GM19372 (cell line): Measurements from ENCODE around the gene SETBP1.
A peak's percentile ranks its signal among the peaks of the same experiment; 100 is the strongest.

Experiments used
- ATAC-seq: cut with Tn5 transposase; IDR thresholded peaks from one replicate; pipeline ENCODE4 v1.9.1; 2021; ENCODE audit warnings: mild to moderate bottlenecking, low read depth, moderate library complexity; ENCODE audit not compliant: unreplicated experiment

The SETBP1 gene

DNA sequence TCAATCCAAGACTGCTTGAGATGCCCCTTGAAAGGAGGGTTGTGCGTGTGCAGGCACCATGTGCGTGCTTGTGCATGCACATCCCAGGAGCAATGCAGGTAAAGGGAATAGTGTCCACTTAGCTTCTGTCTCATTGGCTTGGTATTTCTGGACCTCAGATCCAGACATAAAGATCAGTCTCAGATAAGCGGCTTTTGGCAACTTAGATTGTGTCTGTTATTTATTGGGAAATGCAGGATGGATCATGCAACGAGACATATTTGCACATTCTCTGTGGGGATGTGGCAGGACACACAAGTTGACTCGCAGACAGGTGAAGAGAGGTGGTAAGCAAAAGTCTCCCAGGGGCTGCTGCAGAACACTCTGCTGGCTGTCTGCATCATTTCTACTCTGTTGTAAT is 67.9 kb downstream of the SETBP1 start:
- ATAC-seq, result no peak

DNA sequence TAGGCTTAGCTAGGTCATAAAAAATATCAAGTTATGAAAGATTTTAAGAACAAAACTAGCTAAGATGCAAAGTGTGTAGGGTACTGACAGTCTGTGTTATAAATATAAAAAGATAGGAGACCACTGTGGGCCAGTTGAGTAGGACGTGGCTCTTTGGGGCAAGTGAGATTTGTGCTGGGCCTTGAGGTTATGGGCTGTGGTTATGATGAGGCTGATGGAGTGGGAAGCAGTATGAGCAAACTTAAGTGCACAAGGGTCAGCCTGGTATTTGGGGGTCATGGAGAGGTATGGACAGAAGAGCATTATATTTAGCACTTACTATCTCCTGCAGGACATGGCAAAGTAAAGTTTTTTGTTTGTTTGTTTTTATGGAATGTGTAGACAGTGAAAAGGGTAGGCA is 70.1 kb downstream of the SETBP1 start:
- no peak for ATAC-seq

DNA sequence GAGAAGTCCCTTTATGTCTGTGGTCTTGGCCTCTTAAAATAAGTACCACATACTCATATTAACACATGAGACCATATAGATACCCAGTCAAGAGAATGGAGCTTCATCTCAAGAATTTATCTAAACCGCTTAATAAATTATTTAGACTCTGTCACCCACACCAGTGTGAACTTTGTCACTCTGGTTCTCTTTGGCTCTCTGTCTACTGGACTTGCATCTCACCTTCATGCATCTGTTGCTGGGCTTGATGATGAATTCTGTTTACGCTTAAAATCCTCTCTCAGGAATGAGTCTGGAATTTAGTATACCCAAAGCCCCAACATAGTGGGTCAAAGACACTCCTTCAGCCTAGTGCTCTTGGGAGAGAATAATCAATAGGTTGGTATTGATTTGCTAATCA is 73.9 kb downstream of the SETBP1 start:
- ATAC-seq, result no peak

DNA sequence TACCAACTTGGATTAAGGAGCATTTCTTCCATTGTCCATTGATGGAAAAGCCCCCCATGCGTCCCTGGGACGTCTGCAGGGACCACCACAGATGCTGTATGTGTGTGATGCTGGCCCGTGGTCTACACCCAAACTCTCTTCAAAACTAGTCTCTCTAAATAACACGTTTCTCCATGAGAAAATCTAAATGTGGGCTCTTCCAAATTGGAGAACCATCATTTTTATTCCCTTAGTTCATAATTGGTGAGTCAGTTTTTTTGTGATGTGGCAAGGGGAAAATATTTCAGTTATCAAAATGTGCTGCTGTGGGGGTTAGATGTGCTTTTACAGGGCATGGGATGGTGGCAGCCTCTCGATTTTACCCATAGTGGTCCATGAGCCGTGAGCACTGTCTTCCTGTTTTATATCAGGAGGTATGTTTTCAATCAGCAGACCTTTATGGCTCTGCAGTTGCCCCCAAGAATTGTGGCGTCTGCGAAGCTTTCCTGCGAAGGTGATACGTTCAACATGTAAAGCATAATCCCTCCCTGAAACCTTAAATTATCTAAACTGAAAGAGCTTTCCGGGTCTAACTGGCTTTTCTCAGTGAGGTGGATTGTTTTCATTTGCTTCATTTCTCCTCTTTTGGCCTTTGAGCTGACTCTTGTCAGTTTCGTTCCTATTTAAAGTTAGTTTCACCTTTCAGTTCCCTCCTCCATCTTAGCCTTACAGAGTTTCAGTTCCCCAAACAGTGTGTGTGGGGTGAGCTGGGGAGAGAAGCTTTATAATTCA is 78.4 kb downstream of the SETBP1 start:
- peak; percentile 93 for ATAC-seq

DNA sequence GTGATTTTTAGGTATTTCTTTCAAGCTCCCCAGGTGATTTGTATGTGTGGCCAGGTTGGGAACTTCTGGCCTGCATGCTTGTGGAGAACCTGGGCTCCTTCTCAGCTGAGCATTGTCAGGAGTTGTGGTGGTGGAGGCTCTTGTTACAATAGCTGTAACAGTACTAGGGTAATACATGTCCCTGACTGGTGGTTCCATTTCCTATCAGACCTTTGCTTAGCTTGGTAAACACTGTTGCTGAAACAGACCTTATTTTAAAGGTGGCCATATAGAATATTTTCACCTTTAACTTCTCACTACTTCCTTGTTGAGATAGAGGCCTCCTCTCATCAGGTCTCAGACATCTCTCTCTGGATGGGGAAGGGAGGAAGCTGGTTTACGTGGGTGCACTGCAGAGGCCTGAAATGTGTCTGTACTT is 79.2 kb downstream of the SETBP1 start:
- peak; percentile 43 for ATAC-seq

DNA sequence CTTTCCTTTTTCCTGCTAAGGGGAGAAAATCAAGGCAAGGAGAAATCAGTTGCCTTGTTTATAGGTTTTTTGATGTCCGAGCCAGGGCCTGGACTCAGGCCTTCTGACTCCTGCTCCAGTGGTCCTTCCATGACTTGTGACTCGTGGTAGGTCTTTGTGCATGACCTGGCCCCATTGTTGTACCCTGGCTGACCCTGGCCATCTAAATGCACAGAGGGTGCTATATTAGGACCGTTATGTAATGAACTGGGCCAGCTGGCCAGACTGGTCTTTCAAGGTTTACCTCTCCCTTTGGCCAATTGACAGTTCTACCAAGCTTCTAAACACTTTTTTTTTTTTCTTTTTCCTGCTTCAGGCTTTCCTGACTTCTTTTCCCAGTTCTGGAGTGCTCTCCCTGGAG is 81.1 kb downstream of the SETBP1 start:
- ATAC-seq, result no peak

DNA sequence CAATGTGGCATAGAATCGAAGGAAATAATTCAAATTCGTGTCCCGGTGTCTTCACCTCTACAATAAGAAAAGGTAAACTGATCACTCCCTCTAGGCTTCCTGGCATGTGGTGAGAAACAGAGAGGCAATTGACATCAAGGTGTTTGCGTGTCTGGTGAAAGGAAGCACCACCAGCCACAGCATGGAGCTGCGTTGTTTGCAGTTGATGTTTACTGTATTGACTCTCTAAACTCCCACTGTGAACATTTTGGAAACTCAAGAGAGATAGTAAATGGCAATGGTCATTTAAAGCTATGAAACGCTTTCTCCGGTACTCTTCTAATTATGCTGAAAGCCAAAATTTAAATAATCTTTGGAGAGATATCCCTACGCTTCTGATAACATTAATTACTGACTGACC is 82.6 kb downstream of the SETBP1 start:
- ATAC-seq, result no peak

DNA sequence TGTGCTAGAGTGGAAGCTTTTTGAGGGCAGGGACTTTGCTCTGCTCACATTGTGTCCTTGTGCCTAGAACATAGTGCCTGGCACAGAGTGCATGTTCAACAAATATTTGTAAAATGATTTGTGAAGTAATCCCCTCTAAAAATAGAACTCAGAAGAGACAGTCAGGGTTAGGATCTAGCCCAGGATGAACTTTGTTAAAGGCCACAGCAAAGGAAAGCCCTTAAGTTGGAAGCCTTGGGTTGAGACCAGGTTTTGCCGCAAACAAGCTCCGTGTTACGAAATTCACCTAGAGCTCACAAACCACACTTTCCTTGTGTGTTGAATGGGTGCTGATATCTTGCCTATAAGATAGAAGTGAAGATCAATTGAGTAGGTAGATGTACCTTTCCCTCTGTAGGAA is 84.2 kb downstream of the SETBP1 start:
- no peak for ATAC-seq

DNA sequence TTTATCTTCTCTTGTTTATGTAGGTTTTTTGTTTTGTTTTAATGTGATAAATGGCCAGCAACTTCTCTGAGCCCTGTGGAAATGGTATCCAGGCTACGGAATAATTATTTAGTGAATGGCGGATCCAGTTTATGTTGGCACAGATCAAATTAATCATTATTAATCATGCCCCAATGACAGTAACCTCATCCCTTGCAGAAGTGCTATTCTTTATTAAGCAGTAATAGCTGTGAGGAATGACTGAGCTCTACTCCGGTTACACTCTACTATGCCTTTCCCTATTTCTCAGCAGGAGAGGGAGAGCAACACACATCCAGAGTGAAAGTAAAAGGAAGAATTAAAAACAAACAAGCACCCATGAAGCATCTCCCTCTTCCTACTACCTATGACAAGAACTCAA is 84.8 kb downstream of the SETBP1 start:
- no peak for ATAC-seq

DNA sequence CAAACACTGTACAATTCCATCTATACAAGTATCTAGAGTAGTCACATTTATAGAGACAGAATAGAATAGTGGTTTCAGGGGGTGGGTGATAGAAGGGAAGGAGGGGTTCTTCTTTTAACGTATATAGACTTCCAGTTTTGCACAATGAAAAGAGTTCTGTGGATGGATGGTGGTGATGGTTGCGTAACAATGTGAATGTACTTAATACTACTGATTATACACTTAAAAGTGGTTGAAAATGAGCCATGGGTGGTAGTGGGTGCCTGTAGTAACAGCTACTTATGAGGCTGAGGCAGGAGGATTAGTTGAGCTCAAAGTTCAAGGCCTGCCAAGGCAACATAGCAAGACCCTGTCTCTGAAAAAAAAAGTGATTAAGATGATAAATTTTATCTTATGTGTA is 85.8 kb downstream of the SETBP1 start:
- ATAC-seq, result no peak

DNA sequence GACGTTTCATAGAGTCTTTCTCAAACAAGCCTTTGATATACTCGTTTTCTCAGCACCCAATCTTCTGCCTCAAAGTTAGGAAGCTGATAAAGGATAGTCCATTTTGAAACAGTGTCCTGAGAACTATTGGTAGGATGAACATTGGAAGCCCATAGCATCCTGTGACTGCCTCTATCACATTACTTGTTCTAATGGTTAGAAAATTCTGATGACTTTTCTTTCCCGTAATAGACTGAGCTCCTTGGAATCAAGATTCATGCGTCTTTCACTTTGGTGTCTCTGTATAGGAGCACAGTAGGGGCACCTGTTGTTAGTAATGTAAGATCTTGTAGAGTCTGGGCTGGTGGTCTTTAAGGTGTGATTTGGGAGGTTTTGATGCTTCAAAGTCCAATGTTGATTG is 87.1 kb downstream of the SETBP1 start:
- ATAC-seq, result no peak

DNA sequence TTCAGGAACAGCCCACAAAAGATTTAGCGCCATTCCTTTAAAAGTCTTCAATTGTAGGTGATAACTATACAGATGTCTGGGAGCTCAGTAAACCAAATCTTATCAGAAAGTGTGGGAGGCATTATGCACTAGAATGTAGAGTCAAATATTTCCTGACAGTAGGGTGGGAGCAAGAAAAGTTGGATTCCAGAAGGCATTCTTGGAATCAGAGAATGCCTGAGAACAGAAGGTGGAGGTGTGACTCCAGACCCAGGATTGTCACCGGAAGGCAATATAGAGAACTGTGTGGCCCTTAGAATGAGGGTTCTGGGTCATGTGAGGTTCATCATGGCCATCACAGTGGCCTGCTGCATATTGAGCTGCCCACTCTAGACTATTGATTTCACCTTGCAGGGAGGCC is 90.0 kb downstream of the SETBP1 start:
- no peak for ATAC-seq

DNA sequence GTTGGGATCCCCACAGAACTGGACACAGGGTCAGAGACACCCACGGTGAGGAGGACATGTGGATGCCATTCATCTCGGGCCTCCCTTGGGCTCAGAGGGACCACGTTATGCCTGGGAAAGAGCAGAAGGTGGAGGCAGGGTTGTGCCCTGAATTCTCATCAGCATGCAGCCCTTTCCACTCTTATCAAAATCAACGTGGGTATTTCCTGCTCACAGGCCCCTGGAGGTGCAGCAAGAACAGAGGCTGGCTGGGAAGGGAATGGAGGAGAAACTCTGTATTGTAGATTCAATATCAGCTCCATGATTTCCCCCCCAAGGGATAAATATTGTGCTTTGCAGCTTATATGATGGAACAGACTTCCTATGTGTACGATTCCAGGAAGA is 90.9 kb downstream of the SETBP1 start:
- no peak for ATAC-seq

DNA sequence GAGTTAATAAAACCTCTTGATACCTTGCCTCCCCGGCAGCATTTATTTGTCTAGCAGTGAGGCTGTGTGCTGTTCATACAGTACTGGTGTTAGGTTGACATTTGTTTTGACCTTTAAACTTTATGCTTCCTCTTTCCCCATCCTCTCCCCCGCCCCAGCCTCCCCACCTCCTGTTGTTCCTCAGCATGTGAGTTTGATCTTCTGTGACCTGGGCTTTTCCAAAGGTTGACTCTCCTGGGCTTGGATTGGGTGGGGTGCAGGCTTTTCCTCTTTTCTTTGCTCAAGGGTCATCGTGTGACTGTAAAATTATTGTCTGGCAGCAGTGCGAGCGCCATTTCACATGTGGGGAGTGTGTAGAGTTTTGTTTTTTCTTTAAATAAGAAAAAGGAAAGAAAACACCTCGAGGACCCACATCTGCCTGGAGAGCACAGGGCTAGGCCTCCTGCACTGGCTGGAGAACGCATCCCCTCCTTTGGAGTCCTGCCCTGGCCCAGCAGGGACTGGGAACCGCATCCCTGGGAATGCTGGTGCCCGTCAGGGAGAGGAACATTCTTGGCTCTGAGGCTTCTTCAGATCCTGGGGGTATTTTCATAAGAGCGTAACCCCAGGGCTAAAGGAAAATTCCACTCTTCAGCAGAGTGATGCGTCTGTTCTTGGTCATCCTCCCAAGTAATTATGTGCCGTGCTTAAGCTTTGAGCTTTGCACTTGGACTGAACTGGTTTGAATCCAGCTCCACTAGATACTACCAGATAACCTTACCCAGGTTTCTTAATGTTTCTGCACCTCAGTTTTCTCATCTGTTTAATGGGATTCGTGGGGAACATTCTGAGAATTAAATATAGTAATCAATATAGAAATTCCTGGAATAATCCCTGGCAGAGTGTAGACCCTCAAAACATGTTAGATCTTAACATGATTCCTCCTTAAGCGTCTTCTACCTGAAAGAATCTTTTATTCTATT is 91.5 kb downstream of the SETBP1 start:
- ATAC-seq, result no peak

DNA sequence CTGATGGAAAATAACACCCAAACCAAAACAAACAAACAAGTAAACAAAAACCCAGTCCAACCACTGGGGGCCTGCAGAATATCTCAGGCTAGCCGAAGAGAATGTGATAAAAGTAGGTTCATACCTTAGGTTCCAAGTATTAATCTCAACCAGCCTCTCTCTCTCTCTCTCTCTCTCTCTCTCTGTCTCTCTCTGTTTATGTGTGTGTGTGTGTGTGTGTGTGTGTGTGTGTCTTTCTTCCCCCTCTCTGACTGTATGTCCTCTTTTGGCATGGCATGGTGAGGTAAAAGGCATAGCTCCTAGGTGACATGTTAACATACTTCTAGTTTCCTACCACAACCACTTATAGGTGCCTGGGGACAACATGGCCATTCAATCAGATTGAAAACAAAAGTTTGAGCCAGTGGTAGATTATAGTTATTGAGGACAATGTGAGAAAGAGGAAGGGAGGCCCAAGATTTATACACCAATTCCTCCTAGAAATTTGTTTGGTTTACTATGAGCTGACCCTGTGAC is 93.0 kb downstream of the SETBP1 start:
- ATAC-seq, result no peak

DNA sequence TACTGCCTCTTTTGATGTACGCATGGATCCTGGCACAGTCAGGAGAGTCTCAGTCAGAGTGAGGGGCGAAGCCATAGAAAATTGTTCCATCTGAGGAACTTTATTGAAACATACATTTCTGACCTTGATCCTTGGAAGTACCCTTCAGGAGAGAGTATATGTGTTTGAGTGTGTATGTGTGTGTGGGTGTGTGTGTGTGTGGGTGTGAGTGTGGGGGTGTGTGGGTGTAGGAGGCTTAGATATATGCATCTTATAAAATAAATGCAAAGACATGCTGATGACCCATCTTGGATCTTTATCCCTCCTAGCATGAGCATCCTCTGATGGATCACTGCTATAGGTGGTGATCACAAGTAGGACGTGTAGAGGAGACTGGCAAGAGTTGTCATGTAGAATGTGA is 93.5 kb downstream of the SETBP1 start:
- ATAC-seq, result no peak

DNA sequence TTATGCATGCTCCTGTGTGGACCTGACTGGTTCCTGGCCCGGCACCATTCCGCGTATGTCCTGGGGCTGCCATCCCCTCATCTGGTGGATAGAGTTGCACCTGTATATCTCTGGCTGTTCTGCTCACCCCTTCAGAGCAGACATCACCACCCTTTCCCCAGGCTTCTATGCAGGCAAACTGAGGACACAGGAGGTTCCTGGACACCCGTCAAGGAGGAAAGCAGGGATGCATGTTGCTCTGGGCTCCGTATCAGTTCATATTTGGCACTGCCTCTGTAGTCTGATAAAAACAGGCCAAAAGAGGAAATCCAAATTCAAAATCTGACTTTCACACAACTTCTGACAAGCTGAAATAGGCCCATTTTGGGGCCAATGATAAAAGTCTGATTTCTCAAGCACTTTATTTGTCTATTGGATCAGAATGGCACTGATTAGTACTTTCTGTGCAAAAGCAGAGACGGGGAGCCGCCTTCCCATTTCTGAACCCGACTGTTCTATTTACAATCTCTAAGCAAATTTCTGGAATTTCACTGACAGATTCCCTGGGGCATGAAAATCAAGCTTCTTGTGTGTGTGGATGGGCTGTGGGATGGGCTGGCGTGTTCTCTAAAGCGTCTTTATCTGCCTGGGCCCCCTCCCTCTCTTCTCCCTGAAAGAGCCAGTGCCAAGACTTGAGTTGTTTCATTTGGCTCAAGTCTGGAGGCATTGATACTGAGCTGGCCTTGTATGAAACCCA is 96.9 kb downstream of the SETBP1 start:
- no peak for ATAC-seq

DNA sequence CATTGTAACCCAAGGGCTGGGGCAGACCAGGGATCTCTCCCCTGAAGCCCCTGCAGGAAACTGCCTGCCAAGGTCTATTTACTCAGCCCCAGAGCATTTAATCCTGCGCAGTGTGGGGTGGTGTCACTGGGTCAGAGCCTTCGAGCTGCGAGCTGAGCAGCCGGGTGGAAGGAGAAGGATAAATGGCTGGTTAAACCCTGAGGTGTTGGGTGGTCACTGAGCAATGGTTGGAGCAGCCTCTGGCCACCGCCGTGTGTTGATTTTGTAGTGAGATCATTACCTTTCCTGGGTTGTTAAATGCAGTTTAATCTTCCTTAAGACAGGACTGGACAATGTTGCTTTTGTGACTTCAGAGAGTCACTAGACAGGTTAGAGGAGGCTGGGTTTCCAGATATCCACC is 98.1 kb downstream of the SETBP1 start:
- ATAC-seq, result no peak

DNA sequence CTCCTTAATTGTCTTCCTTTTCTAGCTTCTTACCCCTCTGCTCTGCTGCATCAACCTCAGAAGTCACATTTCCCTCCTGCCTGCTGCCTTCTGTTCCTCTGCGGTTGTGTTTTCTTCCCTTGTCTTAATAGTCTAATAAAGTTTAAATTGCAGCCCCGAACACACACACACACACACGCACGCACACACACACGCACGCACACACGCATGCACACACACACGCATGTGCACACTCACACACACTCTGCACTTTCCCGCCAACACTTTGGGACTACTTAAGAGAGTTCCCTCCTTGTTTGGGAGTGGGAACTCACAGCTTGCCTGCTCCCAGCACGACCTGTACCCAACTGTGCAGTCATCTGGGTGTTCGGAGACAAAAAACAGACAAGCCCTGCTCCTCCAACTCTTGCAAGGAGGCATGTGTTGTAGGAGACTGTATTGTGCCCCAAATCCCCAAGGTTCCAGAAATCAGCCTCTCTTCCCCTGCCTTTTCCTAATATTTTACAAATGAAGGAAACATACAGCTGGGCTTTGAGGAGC is 99.1 kb downstream of the SETBP1 start:
- no peak for ATAC-seq

DNA sequence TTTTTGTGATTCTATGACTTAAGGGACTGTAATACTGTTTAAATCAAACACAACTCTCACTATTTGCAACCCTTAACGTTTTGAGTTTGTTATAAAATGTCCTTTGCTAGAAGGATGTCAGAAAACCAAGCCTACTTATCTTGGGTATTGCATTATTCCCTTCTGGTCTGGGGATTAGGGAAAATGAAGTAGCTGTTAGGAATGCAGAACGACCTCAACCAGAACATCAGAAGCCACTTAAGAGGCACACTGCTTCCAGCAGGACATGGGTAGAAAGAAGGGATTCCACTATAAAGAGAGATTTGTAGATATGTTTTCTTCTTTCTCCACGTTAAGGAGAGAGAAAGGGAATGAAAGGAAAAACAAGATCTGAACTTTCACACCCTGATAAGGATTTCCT is 101.2 kb downstream of the SETBP1 start:
- no peak for ATAC-seq

DNA sequence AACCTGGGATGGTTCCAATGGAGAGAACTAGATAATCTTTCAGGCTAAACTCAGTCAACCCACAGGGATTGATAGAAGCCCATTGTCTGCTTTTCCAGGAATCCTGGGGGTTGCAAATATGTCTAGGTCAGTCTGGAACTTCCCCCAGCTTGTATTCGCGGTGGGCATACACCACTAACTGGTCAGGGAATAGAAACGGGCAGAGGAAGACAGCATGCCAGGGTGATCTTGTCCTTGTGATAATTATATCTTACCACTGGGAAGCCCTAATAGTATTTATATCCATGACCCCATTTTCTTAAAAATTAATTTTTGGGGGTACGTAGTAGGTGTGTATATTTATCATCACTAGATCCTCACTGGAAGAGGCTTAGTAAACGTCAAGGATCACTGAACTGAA is 101.9 kb downstream of the SETBP1 start:
- no peak for ATAC-seq
